T-helper 1 cell treated with Interleukin-12 subunit alpha and Interleukin-12 subunit beta and Interleukin-4 antibody, amounts not matched to agents 30 μg/mL and 1 μg/mL, for 36 hours (primary cell): Measurements from ENCODE around the gene FAM229B.
"Not testable (repeated sequence)": the region's sequence is repeated elsewhere in the genome, so short reads cannot be mapped to it uniquely, and the experiment has no call there.

Source experiments
- H3K27ac Mint-ChIP-seq: one replicate; pipeline ENCODE4 v1.8.0; 2021; ENCODE audit warnings: mild to moderate bottlenecking, mixed read lengths
- H3K27me3 Mint-ChIP-seq: one replicate; pipeline ENCODE4 v1.8.0; 2021; ENCODE audit warnings: low read depth, mixed read lengths
- H3K36me3 Mint-ChIP-seq: one replicate; pipeline ENCODE4 v1.8.0; 2021; ENCODE audit warnings: low read depth, mixed read lengths
- H3K4me1 Mint-ChIP-seq: one replicate; pipeline ENCODE4 v1.8.0; 2021; ENCODE audit warnings: low read depth, mixed read lengths
- H3K4me3 Mint-ChIP-seq: one replicate; pipeline ENCODE4 v1.8.0; 2021; ENCODE audit warnings: mild to moderate bottlenecking, moderate library complexity, mixed read lengths
- H3K9me3 Mint-ChIP-seq: one replicate; pipeline ENCODE4 v1.8.0; 2021; ENCODE audit warnings: mixed read lengths

The FAM229B gene

GRCh38 chr6:112087136-112087911 is at the start of gene FAM229B, which contains the start of gene TUBE1:
TSS of gene FAM229B (plus strand) at chr6:112087591. CDS start at chr6:112099284, 11,693 bp downstream.
TSS of gene TUBE1 (minus strand) at chr6:112087482. CDS start at chr6:112087434, 48 bp downstream.
- peaks cover 35% of the 10 kb centered on the region for H3K27me3 Mint-ChIP-seq
- H3K36me3 Mint-ChIP-seq: no peaks in the 10 kb centered on the region
- no peak within 1 kb of the TSS for H3K27ac Mint-ChIP-seq
- H3K9me3 Mint-ChIP-seq: no peaks in the 10 kb centered on the region
- peaks cover 3% of the 10 kb centered on the region for H3K4me1 Mint-ChIP-seq
- no peak within 1 kb of the TSS for H3K4me3 Mint-ChIP-seq

GRCh38 chr6:112037783-112038216 is 49.6 kb upstream of the FAM229B start:
- H3K36me3 Mint-ChIP-seq: no peaks in the 10 kb centered on the region
- no peaks in the 10 kb centered on the region for H3K27me3 Mint-ChIP-seq
- no peak overlapping the region for H3K4me3 Mint-ChIP-seq
- peaks cover 27% of the 10 kb centered on the region for H3K4me1 Mint-ChIP-seq
- H3K27ac Mint-ChIP-seq: no peak overlapping the region
- H3K9me3 Mint-ChIP-seq: no peaks in the 10 kb centered on the region

GRCh38 chr6:112038268-112038667 is 49.1 kb upstream of the FAM229B start:
- H3K27me3 Mint-ChIP-seq: no peaks in the 10 kb centered on the region
- no peak overlapping the region for H3K4me3 Mint-ChIP-seq
- H3K36me3 Mint-ChIP-seq: no peaks in the 10 kb centered on the region
- no peaks in the 10 kb centered on the region for H3K9me3 Mint-ChIP-seq
- H3K27ac Mint-ChIP-seq: no peak overlapping the region
- H3K4me1 Mint-ChIP-seq: peaks cover 30% of the 10 kb centered on the region

GRCh38 chr6:112038756-112039430 is 48.5 kb upstream of the FAM229B start:
- no peaks in the 10 kb centered on the region for H3K36me3 Mint-ChIP-seq
- peaks cover 27% of the 10 kb centered on the region for H3K4me1 Mint-ChIP-seq
- H3K9me3 Mint-ChIP-seq: no peaks in the 10 kb centered on the region
- no peaks in the 10 kb centered on the region for H3K27me3 Mint-ChIP-seq
- no peak overlapping the region for H3K27ac Mint-ChIP-seq
- no peak overlapping the region for H3K4me3 Mint-ChIP-seq

GRCh38 chr6:112039431-112039770 is 48.0 kb upstream of the FAM229B start:
- H3K27ac Mint-ChIP-seq: no peak overlapping the region

GRCh38 chr6:112040956-112041355 is 46.4 kb upstream of the FAM229B start:
- no peak overlapping the region for H3K27ac Mint-ChIP-seq
- no peaks in the 10 kb centered on the region for H3K9me3 Mint-ChIP-seq
- H3K27me3 Mint-ChIP-seq: no peaks in the 10 kb centered on the region
- H3K4me1 Mint-ChIP-seq: peaks cover 13% of the 10 kb centered on the region
- H3K36me3 Mint-ChIP-seq: no peaks in the 10 kb centered on the region
- H3K4me3 Mint-ChIP-seq: no peak overlapping the region

More at GRCh38 chr6:112039431-112039770, 48.0 kb upstream of the FAM229B start:
- Mint-ChIP-seq H3K9me3 (no peaks in the 10 kb centered on the region), H3K4me3 (no peak overlapping the region), H3K4me1 (peaks cover 23% of the 10 kb centered on the region), H3K36me3 (no peaks in the 10 kb centered on the region), H3K27me3 (no peaks in the 10 kb centered on the region)

- no peaks in the 10 kb centered on the region for H3K9me3 Mint-ChIP-seq
- H3K4me3 Mint-ChIP-seq: no peak overlapping the region
- no peak overlapping the region for H3K27ac Mint-ChIP-seq
- no peaks in the 10 kb centered on the region for H3K36me3 Mint-ChIP-seq
- H3K27me3 Mint-ChIP-seq: no peaks in the 10 kb centered on the region
- peaks cover 11% of the 10 kb centered on the region for H3K4me1 Mint-ChIP-seq
These were observed 45.9 kb upstream of the FAM229B start for GRCh38 chr6:112041535-112041934.

- peaks cover 11% of the 10 kb centered on the region for H3K4me1 Mint-ChIP-seq
- peak overlapping the region; percentile 98 for H3K27ac Mint-ChIP-seq
- H3K9me3 Mint-ChIP-seq: no peaks in the 10 kb centered on the region
- H3K4me3 Mint-ChIP-seq: peak overlapping the region; percentile 95
- H3K36me3 Mint-ChIP-seq: no peaks in the 10 kb centered on the region
- H3K27me3 Mint-ChIP-seq: no peaks in the 10 kb centered on the region
These were observed 44.1 kb upstream of the FAM229B start for GRCh38 chr6:112043032-112044007.

GRCh38 chr6:112044196-112044595 is 43.2 kb upstream of the FAM229B start:
- peaks cover 11% of the 10 kb centered on the region for H3K4me1 Mint-ChIP-seq
- H3K4me3 Mint-ChIP-seq: no peak overlapping the region
- no peaks in the 10 kb centered on the region for H3K27me3 Mint-ChIP-seq
- H3K9me3 Mint-ChIP-seq: no peaks in the 10 kb centered on the region
- H3K36me3 Mint-ChIP-seq: no peaks in the 10 kb centered on the region
- H3K27ac Mint-ChIP-seq: no peak overlapping the region

- H3K4me1 Mint-ChIP-seq: peaks cover 11% of the 10 kb centered on the region
- H3K27ac Mint-ChIP-seq: no peak overlapping the region
These were observed 42.5 kb upstream of the FAM229B start for GRCh38 chr6:112044856-112045255.

GRCh38 chr6:112047523-112047922 is 39.9 kb upstream of the FAM229B start:
- H3K4me3 Mint-ChIP-seq, H3K27me3 Mint-ChIP-seq, H3K4me1 Mint-ChIP-seq, H3K36me3 Mint-ChIP-seq, H3K9me3 Mint-ChIP-seq, H3K27ac Mint-ChIP-seq: not testable (repeated sequence)

More at GRCh38 chr6:112044856-112045255, 42.5 kb upstream of the FAM229B start:
- no peaks in the 10 kb centered on the region for H3K9me3 Mint-ChIP-seq
- H3K27me3 Mint-ChIP-seq: no peaks in the 10 kb centered on the region
- no peak overlapping the region for H3K4me3 Mint-ChIP-seq
- no peaks in the 10 kb centered on the region for H3K36me3 Mint-ChIP-seq

- H3K9me3 Mint-ChIP-seq: no peaks in the 10 kb centered on the region
- no peaks in the 10 kb centered on the region for H3K4me1 Mint-ChIP-seq
- no peaks in the 10 kb centered on the region for H3K36me3 Mint-ChIP-seq
- no peak overlapping the region for H3K4me3 Mint-ChIP-seq
- H3K27me3 Mint-ChIP-seq: no peaks in the 10 kb centered on the region
- no peak overlapping the region for H3K27ac Mint-ChIP-seq
These were observed 38.2 kb upstream of the FAM229B start for GRCh38 chr6:112049026-112049799.

- Mint-ChIP-seq H3K27ac (no peak overlapping the region), H3K4me3 (no peak overlapping the region), H3K9me3 (no peaks in the 10 kb centered on the region), H3K36me3 (no peaks in the 10 kb centered on the region), H3K4me1 (no peaks in the 10 kb centered on the region), H3K27me3 (peaks cover 3% of the 10 kb centered on the region)
These were observed 37.4 kb upstream of the FAM229B start for GRCh38 chr6:112049996-112050395.

- Mint-ChIP-seq H3K27me3 (peaks cover 6% of the 10 kb centered on the region), H3K4me1 (no peaks in the 10 kb centered on the region), H3K36me3 (no peaks in the 10 kb centered on the region), H3K4me3 (no peak overlapping the region), H3K27ac (no peak overlapping the region), H3K9me3 (no peaks in the 10 kb centered on the region)
These were observed 37.0 kb upstream of the FAM229B start for GRCh38 chr6:112050429-112050828.
